HCT116 (cell line): ENCODE results near the gene PCMTD2. TPM values are rescaled to one million over a fixed set of nuclear protein-coding genes. Genes with fewer than 3 reads are reported as not detected.

Experiments used
- ATAC-seq: fragments of 200-7000 bp; cut with Tn5 transposase; 2 replicates; pipeline ENCODE4 v1.9.1; 2020; ENCODE audit warnings: mild to moderate bottlenecking, moderate library complexity
- BruUV-seq: library from RNA; stranded (reverse); fragments of 400-500 nt; replicated peaks from 2 replicates; lab custom pipeline; 2021; lab: Mats Ljungman, UMichigan
- CTCF ChIA-PET: fragments of 300-600 bp; sonication (Branson Sonifier 250); formaldehyde crosslinking; loops from one replicate; lab custom pipeline; 2021; ENCODE audit warnings: antibody characterized with exemption; lab: Charles Lee
- POLR2A ChIA-PET: fragments of 300-600, 350-600 bp; sonication (Branson Sonifier 250); formaldehyde crosslinking; loops from one replicate; lab custom pipeline; 2021; ENCODE audit warnings: antibody characterized with exemption; lab: Charles Lee
- RAD21 ChIA-PET, 2 experiments: fragments of 300-600 bp; sonication (Branson Sonifier 250); formaldehyde crosslinking; loops; one replicate each; lab custom pipeline; 2023; ENCODE audit warnings: low total read pairs in 2 of 2; ENCODE audit not compliant: uncharacterized antibody in 2 of 2, unreplicated experiment in 2 of 2, low non-redundant PET in 1 of 2; lab: Charles Lee
- DNase-seq: peaks from one replicate; pipeline ENCODE4 v3.0.0-alpha.2; 2010; ENCODE audit warnings: low read depth, low spot score
- H2AFZ ChIP-seq: fragments of 200-600 bp; shearing (Covaris generic), sonication (generic); 2 replicates; pipeline ENCODE4 v1.6.1; 2017; ENCODE audit warnings: low read depth, mixed run types, mixed read lengths, antibody characterized with exemption, low read length; ENCODE audit not compliant: poor library complexity, severe bottlenecking
- H3K27ac ChIP-seq: 2 replicates; pipeline ENCODE4 v1.5.1; 2012; ENCODE audit warnings: low read depth, low read length
- H3K27me3 ChIP-seq: fragments of 200-600 bp; sonication (generic); 2 replicates; pipeline ENCODE4 v1.6.1; 2016; ENCODE audit warnings: mixed run types, low read length, mixed read lengths; ENCODE audit not compliant: insufficient read depth
- H3K36me3 ChIP-seq, 2 experiments: fragments of 200-500 bp in 1 of 2; fragments of 200-600 bp in 1 of 2; sonication (Bioruptor generic) in 1 of 2; sonication (generic) in 1 of 2; 2 replicates each; pipeline versions ENCODE4 v1.5.1 to v1.6.1; 2014 to 2016; ENCODE audit warnings: low read length in 2 of 2, inconsistent platforms in 1 of 2, mixed read lengths in 1 of 2, mixed run types in 1 of 2; ENCODE audit not compliant: insufficient read depth in 2 of 2, control insufficient read depth in 1 of 2
- H3K4me1 ChIP-seq, 2 experiments: fragments of 200-600 bp in 1 of 2; sonication (generic) in 1 of 2; 2 replicates each; pipeline versions ENCODE4 v1.5.1 to v1.6.1; 2012 to 2017; ENCODE audit warnings: low read length in 2 of 2, inconsistent platforms in 1 of 2, mild to moderate bottlenecking in 1 of 2, mixed read lengths in 1 of 2, mixed run types in 1 of 2, moderate library complexity in 1 of 2; ENCODE audit not compliant: insufficient read depth in 2 of 2, control insufficient read depth in 1 of 2
- H3K4me2 ChIP-seq: fragments of 200-600 bp; sonication (generic); 2 replicates; pipeline ENCODE4 v1.6.1; 2017; ENCODE audit warnings: mixed run types, low read length, mixed read lengths
- H3K4me3 ChIP-seq, 2 experiments: fragments of 200-600 bp in 1 of 2; sonication (generic) in 1 of 2; replicated peaks in 1 of 2; 2 replicates each; pipeline ENCODE4 v1.5.1; 2011 to 2016; ENCODE audit warnings: low read length in 2 of 2, control low read depth in 1 of 2, low read depth in 1 of 2, mild to moderate bottlenecking in 1 of 2, mixed read lengths in 1 of 2, mixed run types in 1 of 2
- H3K79me2 ChIP-seq: fragments of 200-600 bp; sonication (generic); 2 replicates; pipeline ENCODE4 v1.6.1; 2017; ENCODE audit warnings: mild to moderate bottlenecking, mixed run types, low read length, moderate library complexity, mixed read lengths; ENCODE audit not compliant: insufficient read depth
- H3K9ac ChIP-seq: fragments of 200-600 bp; sonication (generic); 2 replicates; pipeline ENCODE4 v1.6.1; 2016; ENCODE audit warnings: low read length, mixed read lengths
- H3K9me2 ChIP-seq: fragments of 200-600 bp; sonication (generic), shearing (Covaris generic); 2 replicates; pipeline ENCODE4 v1.6.1; 2017; ENCODE audit warnings: mixed run types, mild to moderate bottlenecking, moderate library complexity; ENCODE audit not compliant: insufficient read depth
- H3K9me3 ChIP-seq, 2 experiments: fragments of 200-500 bp in 1 of 2; fragments of 200-600 bp in 1 of 2; sonication (Bioruptor generic) in 1 of 2; sonication (generic) in 1 of 2; 2 replicates each; pipeline ENCODE4 v1.6.1; 2014 to 2017; ENCODE audit warnings: low read length in 2 of 2, mixed read lengths in 2 of 2, inconsistent platforms in 1 of 2, low read depth in 1 of 2, mild to moderate bottlenecking in 1 of 2, mixed run types in 1 of 2, moderate library complexity in 1 of 2; ENCODE audit not compliant: control insufficient read depth in 1 of 2, insufficient read depth in 1 of 2
- H4K20me1 ChIP-seq: fragments of 200-600 bp; sonication (generic), shearing (Covaris generic); 2 replicates; pipeline ENCODE4 v1.6.1; 2017; ENCODE audit warnings: mixed run types, mild to moderate bottlenecking, moderate library complexity; ENCODE audit not compliant: insufficient read depth
- EZH2phosphoT487 ChIP-seq: fragments of 200-600 bp; IDR thresholded peaks from 2 replicates; pipeline ENCODE4 v1.6.1; 2018; ENCODE audit warnings: antibody characterized with exemption, borderline replicate concordance
- JUND ChIP-seq: IDR thresholded peaks from 2 replicates; pipeline ENCODE4 v1.6.1; 2012
- POLR2A ChIP-seq: IDR thresholded peaks from 2 replicates; pipeline ENCODE4 v1.7.0; 2011; ENCODE audit warnings: borderline replicate concordance; ENCODE audit not compliant: insufficient read depth, insufficient read length; ENCODE audit errors: extremely low read depth
- POLR2AphosphoS5 ChIP-seq: IDR thresholded peaks from 2 replicates; pipeline ENCODE4 v1.6.1; 2011; ENCODE audit warnings: mild to moderate bottlenecking, low read depth, low read length, moderate library complexity
- RAD21 ChIP-seq: IDR thresholded peaks from 2 replicates; pipeline ENCODE4 v1.6.1; 2012; ENCODE audit warnings: low read depth, mild to moderate bottlenecking
- SIN3A ChIP-seq: IDR thresholded peaks from 2 replicates; pipeline ENCODE4 v1.6.1; 2012; ENCODE audit warnings: low read depth
- SP1 ChIP-seq: IDR thresholded peaks from 2 replicates; pipeline ENCODE4 v1.6.1; 2012; ENCODE audit warnings: low read depth
- TCF7L2 ChIP-seq: IDR thresholded peaks from 2 replicates; pipeline ENCODE4 v1.7.0; 2011; ENCODE audit warnings: borderline replicate concordance, inconsistent platforms; ENCODE audit not compliant: insufficient read depth, insufficient read length; ENCODE audit errors: extremely low read depth
- YY1 ChIP-seq: IDR thresholded peaks from 2 replicates; pipeline ENCODE4 v1.6.1; 2011; ENCODE audit warnings: low read length, low read depth, moderate library complexity, mild to moderate bottlenecking; ENCODE audit not compliant: insufficient replicate concordance; ENCODE audit errors: extremely low read depth
- ZNF274 ChIP-seq: fragments of 200-500 bp; sonication (Bioruptor generic); IDR thresholded peaks from 2 replicates; pipeline ENCODE4 v1.6.1; 2014; ENCODE audit warnings: mild to moderate bottlenecking, low read depth, low read length, inconsistent platforms
- intact Hi-C: fragments of 100-400 bp; cut with micrococcal nuclease; formaldehyde crosslinking; loops from 2 replicates; pipeline ENCODE4 v1.10.0; 2022
- total RNA-seq: library from RNA; stranded (reverse); gene quantifications from one replicate; pipeline ENCODE4 v1.2.1, GENCODE V29; 2021; ENCODE audit not compliant: unreplicated experiment

The PCMTD2 gene
- total RNA-seq, 1 experiment from 2014 or later = 44.7 TPM

DNA sequence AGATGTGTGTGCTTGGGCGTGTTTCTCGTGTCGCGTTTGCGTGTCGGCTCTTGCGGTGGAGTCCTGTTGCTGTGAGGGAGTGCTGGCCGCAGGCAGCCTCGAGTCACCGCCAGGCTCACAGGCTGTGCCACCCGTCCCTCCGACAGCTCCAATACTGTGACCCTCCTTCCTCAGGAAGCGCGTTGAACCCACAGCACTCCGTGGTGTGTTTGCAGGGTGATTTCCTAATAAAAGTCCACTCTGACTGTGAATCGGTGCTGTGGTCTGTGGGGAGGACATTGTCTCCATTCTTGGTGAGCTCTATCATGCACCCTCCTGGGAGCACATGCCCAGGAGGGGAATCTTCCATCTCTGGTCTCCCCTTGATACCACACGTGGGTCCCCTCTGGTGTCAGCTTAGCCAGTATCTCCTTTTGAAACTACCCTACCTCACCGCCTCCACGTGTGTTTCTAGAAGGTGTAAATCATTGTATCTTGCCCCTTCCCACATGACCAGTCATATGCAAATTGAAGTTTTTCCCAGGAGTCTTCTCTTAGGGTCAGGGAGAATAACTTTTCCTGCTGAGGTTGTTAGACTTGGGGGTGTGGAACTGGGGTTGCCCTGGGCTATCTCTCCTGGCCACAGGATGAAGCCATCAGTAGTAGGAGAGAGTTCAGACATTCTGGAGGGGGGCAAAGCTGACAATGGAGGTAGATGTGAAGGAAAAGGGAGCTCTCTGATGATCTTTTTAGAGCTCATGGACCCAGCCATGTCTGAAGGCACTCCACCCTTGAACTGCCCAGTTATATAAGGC, 13.3 kb upstream of the PCMTD2 start (continued):
- no peak for TF ChIP-seq SIN3A

DNA sequence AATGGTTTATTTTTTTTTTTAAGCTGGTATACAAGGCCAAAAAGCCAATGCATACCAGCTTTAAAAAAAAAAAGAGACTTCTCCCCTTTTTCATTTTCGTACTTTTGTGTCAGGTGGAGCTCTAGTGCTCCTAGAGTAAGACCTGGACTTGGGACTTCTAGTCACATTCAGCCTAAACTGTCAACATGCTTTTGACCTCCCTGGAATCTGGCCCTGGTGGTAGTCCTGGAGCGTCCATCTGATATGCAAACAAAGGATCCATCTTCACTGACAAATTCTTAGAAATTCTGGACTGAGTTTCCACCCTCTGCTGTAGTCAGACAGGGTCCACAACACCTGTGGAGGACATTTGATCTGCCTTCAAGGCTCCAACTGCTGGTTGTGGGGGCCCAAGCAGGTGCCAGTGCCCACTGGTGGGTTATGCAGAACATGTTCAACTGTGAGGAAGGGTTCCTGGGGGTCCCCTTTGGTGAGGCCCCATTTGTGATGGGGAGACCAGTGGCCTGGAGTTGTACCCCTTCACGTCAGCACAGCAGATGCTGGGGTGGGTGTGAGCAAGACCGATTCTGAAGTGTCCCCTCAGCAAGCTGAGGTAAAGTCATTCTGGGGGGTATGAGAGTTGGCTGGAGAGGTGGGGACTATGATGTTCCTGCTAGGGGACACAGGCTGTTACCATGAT, 12.6 kb upstream of the PCMTD2 start:
- intact Hi-C loops = no loop called here
- no peaks in the 10 kb centered on the region for H3K9me2 ChIP-seq
- POLR2A ChIA-PET = no interaction called here
- H3K36me3 ChIP-seq = no peaks in the 10 kb centered on the region
- H3K79me2 ChIP-seq = no peaks in the 10 kb centered on the region
- TF ChIP-seq ZNF274 (no peak), TCF7L2 (no peak), JUND (no peak), SP1 (no peak), POLR2AphosphoS5 (no peak), EZH2phosphoT487 (no peak), POLR2A (no peak), RAD21 (no peak), YY1 (no peak)
- TF ChIP-seq, all 23 proteins: peak for 0
- no peak overlapping the region for H3K9ac ChIP-seq
- DNase-seq = no peak
- no peak overlapping the region for H2AFZ ChIP-seq
- H4K20me1 ChIP-seq = no peaks in the 10 kb centered on the region
- no peak overlapping the region for H3K27ac ChIP-seq
- CTCF ChIA-PET = no interaction called here
- H3K4me1 ChIP-seq = no peaks in the 10 kb centered on the region
- no TSS peak for BruUV-seq
- no peaks in the 10 kb centered on the region for H3K27me3 ChIP-seq
- H3K4me2 ChIP-seq = no peak overlapping the region
- RAD21 ChIA-PET = no interaction called here
- no peak overlapping the region for H3K4me3 ChIP-seq
- no peak for ATAC-seq
- H3K9me3 ChIP-seq = no peaks in the 10 kb centered on the region
